HG03196 (cell line): Measurements from ENCODE around the gene ATL1.
"Not testable (repeated sequence)": the region's sequence is repeated elsewhere in the genome, so short reads cannot be mapped to it uniquely, and the experiment has no call there.

Source experiments
- ATAC-seq: cut with Tn5 transposase; IDR thresholded peaks from one replicate; pipeline ENCODE4 v1.9.1; 2021; ENCODE audit not compliant: unreplicated experiment

Gene ATL1

GRCh38 chr14:50647753-50648152 lies 87.8 kb downstream of the ATL1 start:
- no peak for ATAC-seq

DNA sequence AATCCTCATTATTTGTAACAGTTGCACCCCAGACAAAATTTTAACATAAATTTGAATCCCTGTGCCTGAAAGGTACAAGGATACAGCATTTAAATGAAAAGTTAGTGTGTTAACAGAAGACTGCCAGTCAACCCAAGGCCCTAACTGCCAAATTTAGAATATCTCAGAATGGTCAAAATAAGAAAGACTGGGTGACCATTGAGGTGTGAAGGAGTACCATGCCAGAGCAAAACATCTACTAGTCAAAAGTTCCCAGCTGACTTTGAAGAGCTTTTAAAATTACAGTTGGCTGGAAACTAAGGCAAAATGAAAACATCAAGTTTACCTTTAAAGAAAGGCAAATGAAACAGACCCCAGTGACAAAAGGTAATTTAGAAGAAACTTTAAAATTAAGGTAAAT lies 89.7 kb downstream of the ATL1 start:
- no peak for ATAC-seq

DNA sequence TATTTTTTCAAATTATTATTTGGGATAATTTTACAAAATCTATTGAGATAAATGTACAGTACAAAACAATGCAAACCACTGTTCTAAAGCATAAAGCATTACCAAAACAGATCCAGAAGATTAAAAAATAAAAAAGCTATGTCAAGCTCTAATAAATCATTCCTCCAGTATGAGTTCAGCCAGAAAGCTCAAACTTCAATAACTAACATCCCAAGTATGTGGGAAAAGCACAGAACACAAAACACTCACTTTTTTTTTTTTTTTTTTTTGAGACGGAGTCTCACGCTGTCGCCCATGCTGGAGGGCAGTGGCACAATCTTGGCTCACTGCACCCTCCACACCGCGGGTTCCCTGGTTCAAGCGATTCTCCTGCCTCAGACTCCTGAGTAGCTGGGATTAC lies 96.8 kb downstream of the ATL1 start:
- ATAC-seq, result no peak

DNA sequence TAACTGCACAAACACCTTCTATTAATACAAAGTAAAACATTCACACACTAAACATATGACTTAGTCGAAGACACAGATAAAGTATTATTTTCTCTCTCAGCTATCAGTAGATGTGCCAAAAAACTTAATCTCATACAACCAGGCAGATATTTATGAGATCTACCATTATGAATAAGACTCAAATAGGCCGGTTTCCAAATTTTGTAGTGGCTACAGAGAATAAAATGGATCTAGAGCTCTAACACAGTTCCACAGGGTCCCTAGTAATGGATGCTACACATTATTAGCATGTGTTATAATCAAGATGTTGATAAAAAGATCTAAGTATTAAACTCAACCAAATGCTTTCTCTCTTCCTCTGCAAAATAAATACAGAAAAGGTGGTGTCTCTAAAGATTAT lies 97.8 kb downstream of the ATL1 start:
- no peak for ATAC-seq

DNA sequence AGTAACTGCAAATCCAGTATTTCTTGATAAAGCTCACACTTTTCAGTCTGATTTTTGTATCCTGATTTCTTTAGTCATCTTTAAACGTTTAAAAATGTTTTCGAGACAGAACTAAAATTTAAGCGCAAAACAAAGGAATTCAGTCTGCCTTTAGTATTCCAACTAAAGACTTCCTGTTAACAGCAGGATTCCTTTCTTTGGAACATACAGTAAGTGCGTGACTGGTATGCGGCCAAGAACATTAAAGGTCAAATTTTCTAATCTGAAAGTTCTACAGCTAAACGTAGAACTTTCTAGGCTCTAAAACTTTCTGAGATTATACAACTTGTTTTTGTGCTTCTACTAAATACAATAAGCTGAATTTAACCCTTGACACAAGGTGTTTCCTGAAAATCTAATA lies 98.3 kb downstream of the ATL1 start:
- no peak for ATAC-seq

DNA sequence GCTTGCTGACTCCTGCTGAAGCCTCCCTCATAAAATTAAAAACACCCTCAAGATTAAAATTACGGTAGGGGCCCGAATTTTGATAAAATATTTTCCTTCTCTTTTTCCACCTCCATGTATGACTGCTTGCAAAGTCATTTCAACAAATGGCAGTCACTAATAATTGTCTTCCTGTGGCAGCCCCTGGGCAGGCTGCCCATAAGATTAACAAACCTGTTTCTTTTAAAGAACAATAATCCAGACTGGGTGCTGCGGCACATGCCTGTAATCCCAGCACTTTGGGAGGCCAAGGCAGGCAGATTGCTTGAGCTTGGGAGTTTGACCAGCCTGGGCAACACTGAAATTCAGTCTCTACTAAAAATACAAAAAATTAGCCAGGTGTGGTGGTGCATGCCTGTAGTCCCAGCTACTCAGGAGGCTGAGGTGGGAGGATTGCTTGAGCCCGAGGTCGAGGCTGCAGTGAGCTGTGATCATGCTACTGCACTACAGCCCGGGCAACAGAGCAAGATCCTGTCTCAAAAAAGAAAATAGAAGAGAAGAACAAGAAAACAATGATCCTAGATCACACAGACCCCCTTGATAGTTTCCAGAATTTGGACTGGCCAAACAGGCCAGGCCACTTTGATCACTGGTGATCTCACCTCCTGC lies 99.5 kb downstream of the ATL1 start:
- no peak for ATAC-seq

DNA sequence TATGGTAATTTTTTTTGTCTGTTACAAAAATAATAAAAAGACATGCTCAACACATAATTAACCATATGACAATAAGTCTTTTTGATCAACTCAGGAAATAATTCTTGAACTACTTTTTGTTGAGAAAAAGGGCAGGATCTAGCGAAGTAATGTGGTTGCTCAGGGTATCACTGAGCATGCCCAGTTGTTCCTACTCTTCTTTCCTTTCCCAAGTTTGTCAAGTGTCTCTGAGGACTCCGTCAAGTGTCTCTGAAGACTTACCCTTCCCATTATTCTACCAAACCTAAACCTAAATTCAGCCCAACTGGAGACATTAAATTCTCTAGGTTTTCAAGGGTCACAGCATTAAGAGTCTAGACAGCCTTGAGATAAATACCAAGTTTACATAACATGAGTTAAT lies 104.6 kb downstream of the ATL1 start:
- ATAC-seq, result not testable (repeated sequence)

DNA sequence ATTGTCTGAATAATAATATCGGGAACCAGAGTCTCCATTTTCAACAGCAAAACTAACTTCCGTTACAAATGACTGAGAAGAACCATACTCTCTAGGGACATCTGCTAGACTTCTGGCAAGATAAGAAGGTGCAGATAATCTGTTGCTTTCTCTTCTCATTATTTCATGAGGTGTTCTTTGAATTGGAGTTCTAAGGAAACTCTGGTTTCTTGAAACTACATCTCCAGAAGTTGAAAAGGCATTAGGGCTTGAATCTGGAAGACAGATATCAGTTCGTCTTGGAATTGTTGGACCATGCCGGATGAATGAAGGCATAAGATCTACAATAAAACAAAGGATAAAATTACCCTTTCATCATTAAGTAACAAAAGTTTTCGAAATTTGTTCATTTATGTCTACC lies 105.4 kb downstream of the ATL1 start:
- ATAC-seq, result not testable (repeated sequence)

GRCh38 chr14:50666772-50667683 lies 107.1 kb downstream of the ATL1 start:
- ATAC-seq, result no peak

DNA sequence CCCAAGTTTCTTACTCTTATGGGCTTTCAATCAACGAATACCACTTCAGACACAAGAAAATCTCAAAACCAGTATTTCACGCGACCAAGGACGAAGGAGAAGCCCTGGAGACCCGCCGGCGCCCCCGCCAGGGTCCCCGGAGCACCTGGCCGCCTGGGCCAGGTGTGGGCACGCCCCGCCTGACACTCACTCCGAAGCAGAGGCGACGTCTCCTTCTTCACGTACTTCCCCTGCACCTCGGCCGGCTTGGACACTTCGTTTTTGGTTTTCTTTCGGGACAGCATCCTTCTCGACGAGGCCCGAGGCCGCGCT lies 107.7 kb downstream of the ATL1 start:
- peak; percentile 39 for ATAC-seq

DNA sequence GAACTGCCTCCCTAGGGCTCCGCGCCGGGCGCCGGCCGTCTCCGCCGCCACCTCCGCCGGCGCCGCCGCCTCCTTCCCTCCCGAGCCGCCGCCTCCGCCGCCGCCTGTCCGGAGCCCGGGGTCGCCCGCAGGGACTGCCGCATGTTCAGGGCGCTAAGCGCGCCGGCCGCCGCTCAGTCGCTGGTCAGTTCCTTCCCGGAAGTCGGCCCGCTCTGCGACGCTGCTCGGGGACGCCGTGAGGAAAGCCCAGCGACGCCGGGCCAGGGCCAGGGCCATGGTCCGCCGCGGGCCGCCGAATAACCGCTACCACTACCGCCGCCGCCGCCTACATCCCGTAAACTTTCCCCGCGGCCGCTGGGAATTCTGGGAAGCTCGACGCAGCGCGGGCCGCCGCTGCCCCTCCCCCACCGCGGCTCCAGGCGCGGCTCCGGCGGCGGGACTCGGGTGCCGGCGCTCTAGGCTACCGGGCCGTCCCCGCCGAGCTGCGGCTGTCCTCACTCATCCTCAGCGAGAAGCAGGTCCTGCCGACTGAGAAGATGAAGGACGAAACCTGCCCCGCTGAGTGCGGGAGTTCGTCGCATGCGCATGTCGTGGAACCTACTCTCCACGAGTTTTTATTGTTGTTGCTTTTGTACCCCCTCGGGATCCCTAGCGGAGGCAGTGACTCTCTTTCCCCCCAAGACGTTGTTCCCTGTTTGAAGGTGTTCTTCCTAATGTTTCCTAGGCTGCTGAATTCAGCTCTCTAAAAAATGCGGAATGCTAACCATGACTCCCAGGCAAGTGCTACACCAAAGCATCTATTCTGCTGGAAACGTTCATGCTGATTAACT lies 108.3 kb downstream of the ATL1 start, which contains the start of gene SAV1:
Gene SAV1, minus strand, starts transcription at position 311 of the 830 bp plus-strand sequence. CDS start 339 bp downstream, outside the sequence.
- peak; percentile 51 for ATAC-seq

GRCh38 chr14:50668826-50669143 lies 108.8 kb downstream of the ATL1 start:
- ATAC-seq, result no peak

GRCh38 chr14:50669441-50669986 lies 109.6 kb downstream of the ATL1 start:
- no peak for ATAC-seq

DNA sequence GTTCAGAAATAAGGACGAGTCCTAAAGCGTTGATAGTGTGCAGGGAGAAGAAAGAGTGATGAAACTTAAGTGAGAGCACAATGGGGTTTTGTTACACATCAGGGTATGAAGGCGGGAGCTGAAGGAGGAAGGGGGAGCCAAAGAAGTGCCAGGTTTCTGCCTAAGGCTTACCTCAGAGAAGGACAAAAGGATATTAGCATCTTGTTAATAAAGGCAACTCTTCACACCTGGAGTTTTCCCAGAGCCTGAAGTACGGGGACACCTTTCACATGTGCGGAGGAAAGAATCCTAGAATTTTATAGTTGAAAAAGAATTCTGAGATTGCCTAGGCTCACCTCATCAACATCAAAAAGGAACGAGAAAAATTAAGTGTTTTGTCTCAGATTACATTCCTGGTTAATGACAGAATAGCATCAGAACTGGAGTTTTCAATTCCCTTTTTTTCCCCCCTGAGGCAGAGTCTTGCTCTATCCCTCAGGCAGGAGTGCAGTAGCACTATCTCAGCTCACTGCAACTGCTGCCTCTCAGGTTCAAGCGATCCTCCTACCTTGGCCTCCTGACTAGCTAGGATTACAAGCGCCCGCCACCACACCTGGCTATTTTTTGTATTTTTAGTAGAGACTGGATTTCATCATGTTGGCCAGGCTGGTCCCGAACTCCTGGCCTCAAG lies 110.4 kb downstream of the ATL1 start:
- ATAC-seq, result no peak

DNA sequence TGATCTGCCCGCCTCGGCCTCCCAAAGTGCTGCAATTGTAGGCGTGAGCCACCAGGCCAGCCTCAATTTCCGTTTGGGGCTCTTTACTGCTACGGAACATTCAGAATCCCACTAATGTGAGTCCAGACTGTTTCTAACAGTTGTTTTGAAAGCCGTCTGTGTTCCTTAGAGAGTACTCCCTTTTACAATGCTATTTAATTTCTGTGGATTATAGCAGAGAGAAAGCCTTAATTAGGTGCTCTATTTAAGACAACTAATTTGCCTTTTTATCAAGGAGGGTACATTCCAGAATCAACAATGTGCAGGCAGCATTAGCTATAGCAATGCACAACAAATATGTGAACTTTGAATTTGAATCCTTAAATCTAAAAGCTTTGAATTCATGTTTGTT lies 110.9 kb downstream of the ATL1 start:
- ATAC-seq, result no peak

GRCh38 chr14:50675597-50675996 lies 115.7 kb downstream of the ATL1 start:
- no peak for ATAC-seq

DNA sequence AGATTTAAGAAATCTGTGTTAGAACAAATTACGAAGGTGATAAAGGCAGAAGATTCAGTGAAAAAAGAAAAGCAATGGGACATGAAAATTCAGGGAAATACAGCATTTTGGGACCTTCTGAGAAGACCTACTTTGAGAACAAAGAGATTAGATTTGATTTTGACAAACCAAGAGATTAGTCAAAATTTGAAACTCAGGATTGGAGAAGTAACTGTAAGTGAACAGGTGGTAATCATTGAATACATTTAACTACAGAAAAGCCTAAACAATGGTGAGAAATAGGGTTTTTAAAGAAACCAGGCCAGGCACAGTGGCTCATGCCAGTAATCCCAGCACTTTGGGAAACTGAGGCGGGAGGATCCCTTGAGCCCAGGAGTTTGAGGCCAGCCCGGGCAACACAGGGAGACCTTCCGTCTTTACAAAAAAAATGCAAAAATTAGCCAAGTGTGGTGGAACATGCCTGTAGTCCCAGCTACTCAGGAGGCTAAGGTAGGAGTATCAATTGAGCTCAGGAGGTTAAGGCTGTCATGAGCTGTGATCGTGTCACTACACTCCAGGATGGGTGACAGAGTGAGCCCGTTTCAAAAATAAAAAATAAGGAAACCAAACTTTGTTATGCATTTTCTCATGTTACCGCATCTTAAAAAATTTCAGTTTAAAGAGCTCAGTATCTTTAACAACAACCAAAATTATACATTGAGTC lies 117.0 kb downstream of the ATL1 start:
- no peak for ATAC-seq

GRCh38 chr14:50677527-50678063 lies 117.7 kb downstream of the ATL1 start:
- peak; percentile 68 for ATAC-seq

DNA sequence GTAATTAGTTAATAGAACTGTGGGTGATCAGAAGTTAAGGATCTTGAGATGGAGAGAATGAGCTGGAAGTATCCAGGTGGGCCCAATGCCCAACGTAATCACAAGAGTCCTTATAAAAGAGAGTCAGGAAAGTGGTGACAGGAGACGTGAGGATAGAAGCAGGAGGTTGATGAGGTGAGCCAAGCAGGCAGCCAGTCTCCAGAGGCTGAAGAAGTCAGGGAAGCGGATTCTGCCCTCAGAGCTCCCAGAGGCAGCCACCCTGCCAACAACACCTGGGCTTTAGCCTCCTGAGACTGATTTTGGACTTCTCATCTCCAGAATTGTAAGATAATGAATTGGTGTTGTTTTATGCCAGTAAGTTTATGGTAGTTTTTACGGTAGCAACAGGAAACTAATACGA lies 118.2 kb downstream of the ATL1 start:
- ATAC-seq, result no peak

- ATAC-seq, result no peak
Observed at GRCh38 chr14:50679674-50680073, 119.7 kb downstream of the ATL1 start.
